ENCODE results near the gene H6PD.
A peak's percentile ranks its signal among the peaks of the same experiment; 100 is the strongest.

Gene H6PD

GRCh38 chr1:9234223-9235095, at the start of gene H6PD:
Gene H6PD (plus strand): TSS chr1:9234774. CDS start chr1:9244935, 10,161 bp downstream.
- no peak for FAIRE-seq

- peak; percentile 25 for FAIRE-seq
These were observed 48.3 kb upstream of the H6PD start for GRCh38 chr1:9186082-9186859.

- FAIRE-seq, result peak; percentile 44
These were observed 47.6 kb upstream of the H6PD start for GRCh38 chr1:9187004-9187403.

GRCh38 chr1:9190234-9190633, 44.3 kb upstream of the H6PD start:
- FAIRE-seq, result no peak

- FAIRE-seq, result no peak
These were observed 43.3 kb upstream of the H6PD start for GRCh38 chr1:9191231-9191630.

- no peak for FAIRE-seq
These were observed 41.9 kb upstream of the H6PD start for GRCh38 chr1:9192578-9193232.

- FAIRE-seq, result no peak
These were observed 41.3 kb upstream of the H6PD start for GRCh38 chr1:9193233-9193625.

GRCh38 chr1:9194024-9194423, 40.5 kb upstream of the H6PD start:
- no peak for FAIRE-seq

- no peak for FAIRE-seq
These were observed 38.9 kb upstream of the H6PD start for GRCh38 chr1:9195651-9196050.

GRCh38 chr1:9196129-9197040, 38.2 kb upstream of the H6PD start:
- FAIRE-seq, result peak; percentile 87

GRCh38 chr1:9197186-9198099, 37.1 kb upstream of the H6PD start:
- no peak for FAIRE-seq

- FAIRE-seq, result no peak
These were observed 35.8 kb upstream of the H6PD start for GRCh38 chr1:9198538-9199361.

- FAIRE-seq, result peak; percentile 72
These were observed 34.1 kb upstream of the H6PD start for GRCh38 chr1:9200441-9200840.

GRCh38 chr1:9201401-9202239, 33.0 kb upstream of the H6PD start:
- FAIRE-seq, result no peak

- FAIRE-seq, result peak; percentile 76
These were observed 32.2 kb upstream of the H6PD start for GRCh38 chr1:9202240-9202870.

- peak; percentile 36 for FAIRE-seq
These were observed 31.0 kb upstream of the H6PD start for GRCh38 chr1:9203511-9203982.

GRCh38 chr1:9204156-9204720, 30.3 kb upstream of the H6PD start:
- no peak for FAIRE-seq

GRCh38 chr1:9207086-9207485, 27.5 kb upstream of the H6PD start:
- FAIRE-seq, result no peak
